Astrocyte of the spinal cord (primary cell): ENCODE results near the gene RCAN3.

Experiments used
- DNase-seq: peaks from one replicate; pipeline ENCODE4 v3.0.0; 2011; ENCODE audit warnings: low read depth, low spot score
- H3K4me3 ChIP-seq: 2 replicates; pipeline ENCODE4 v1.5.1; 2011; ENCODE audit warnings: low read depth, mild to moderate bottlenecking, low read length, moderate library complexity
- in situ Hi-C: cut with HindIII; loops from 2 replicates; pipeline ENCODE4 v1.10.0; 2017; ENCODE audit warnings: low sequenced_read_pairs
- TF ChIP-seq, protein P1 (sequence below): IDR thresholded peaks from 2 replicates; pipeline ENCODE4 v1.5.1; 2012; ENCODE audit warnings: low read depth, mild to moderate bottlenecking, low read length, inconsistent platforms

Gene RCAN3

DNA sequence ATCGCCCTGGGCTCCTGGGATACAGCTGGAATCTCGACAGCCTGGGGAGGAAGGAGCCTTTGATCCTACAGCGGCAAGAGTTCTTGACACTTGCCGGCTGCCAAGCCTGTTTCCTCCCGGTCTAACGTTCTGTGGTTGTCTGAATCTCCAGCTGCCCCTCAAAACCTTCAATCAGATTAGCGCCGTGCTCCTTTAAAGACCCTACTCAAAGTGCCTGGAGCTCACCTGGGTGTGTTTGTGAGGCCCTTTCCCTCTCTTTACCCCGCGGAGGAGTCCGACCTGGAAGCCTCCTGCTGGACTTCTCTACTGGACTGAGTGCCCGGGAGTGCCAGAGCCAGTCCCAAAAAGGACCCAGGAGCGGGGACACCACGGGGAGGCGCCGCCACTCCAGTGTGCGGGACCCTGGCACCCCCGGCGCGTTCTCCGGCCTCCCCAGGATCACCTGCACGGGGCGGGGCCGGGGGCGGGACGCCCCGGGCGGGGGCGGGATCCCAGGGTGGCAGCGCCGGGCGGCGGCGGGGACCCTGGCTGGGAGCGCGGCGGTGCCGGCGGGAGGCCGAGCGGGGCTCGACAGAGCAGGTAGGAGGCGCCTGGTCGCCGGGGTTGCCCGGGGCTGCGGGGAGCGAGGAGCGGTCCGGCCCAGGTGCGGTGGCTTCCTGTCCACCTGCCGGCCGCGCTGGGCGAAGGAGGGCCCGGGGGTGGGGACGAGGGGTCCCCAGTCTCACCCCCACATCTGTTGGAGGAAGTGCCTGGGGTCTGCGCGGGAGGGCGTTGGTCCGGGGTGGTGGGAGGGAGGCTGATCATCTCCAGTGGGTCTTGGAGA lies 53.2 kb downstream of the RCAN3 start, which contains the start of gene NCMAP:
TSS of gene NCMAP (plus strand) at position 497 of the 823 bp plus-strand sequence. CDS start 39,344 bp downstream, outside the sequence.
- TF ChIP-seq, protein P1, sequence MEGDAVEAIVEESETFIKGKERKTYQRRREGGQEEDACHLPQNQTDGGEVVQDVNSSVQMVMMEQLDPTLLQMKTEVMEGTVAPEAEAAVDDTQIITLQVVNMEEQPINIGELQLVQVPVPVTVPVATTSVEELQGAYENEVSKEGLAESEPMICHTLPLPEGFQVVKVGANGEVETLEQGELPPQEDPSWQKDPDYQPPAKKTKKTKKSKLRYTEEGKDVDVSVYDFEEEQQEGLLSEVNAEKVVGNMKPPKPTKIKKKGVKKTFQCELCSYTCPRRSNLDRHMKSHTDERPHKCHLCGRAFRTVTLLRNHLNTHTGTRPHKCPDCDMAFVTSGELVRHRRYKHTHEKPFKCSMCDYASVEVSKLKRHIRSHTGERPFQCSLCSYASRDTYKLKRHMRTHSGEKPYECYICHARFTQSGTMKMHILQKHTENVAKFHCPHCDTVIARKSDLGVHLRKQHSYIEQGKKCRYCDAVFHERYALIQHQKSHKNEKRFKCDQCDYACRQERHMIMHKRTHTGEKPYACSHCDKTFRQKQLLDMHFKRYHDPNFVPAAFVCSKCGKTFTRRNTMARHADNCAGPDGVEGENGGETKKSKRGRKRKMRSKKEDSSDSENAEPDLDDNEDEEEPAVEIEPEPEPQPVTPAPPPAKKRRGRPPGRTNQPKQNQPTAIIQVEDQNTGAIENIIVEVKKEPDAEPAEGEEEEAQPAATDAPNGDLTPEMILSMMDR = no peak
- no peak within 1 kb of the TSS for H3K4me3 ChIP-seq
- in situ Hi-C loops = no loop called here
- no peak for DNase-seq

DNA sequence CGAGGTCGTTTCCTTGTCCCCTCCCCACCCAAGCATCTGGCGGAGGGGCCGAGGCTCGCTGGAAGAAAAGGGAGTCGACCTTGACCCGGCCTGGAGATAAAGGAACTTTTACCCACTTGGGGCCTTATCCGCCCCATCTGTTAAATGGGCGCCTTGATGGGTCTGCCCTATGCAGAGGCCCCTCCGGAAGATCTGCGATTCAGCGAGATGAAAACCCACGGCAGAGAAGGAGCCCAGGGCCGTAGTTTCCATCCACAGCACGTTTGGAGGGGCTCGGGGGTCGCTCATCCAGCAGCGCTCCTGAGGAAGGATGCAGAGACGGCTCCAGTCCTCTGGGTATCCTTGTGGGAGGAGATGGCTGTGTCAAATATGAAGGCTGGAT lies 53.8 kb downstream of the RCAN3 start:
- no peak for DNase-seq
- no peak overlapping the region for H3K4me3 ChIP-seq
- TF ChIP-seq, protein P1 = no peak
- in situ Hi-C loops = no loop called here

DNA sequence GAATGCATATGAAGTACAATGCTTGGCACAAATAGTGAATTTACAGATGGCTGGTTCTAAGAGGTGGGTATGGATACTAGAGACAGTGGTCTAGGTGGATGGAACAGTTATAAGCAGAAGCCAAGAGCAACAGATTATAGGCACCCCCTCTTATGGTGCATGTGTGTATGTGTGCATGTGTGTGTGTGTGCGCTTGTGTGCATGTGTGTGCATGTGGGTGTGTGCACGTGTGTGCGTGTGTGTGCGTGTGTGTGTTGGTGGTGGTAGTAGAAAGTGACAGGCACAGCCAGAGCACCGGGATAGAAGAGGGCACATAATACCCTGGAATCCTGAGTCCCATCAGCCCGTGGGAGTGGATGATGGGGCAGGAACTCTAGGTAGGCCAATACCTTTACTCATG lies 54.6 kb downstream of the RCAN3 start:
- TF ChIP-seq, protein P1 = no peak
- in situ Hi-C loops = no loop called here
- no peak for DNase-seq
- no peak overlapping the region for H3K4me3 ChIP-seq

DNA sequence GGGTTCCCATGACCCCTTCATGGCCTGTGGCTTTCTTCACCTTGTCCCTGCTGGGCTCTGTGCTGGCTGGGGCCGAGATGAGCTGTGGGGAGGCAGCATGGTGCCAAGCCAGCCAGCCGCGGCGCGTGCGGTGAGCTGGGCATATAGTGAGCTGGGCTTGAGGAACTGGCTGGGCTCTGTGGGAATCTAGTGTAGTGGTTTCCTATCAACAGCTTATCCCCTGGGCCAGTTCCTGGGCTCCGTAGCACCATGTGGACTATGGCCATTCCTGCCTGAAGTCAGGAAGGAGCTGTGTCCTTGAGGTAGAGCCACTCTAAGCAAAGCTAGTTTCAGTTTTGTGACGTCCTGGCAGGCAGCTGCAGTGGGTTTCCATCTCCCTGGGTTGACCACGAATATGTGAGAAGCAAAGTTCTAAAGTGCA lies 55.1 kb downstream of the RCAN3 start:
- in situ Hi-C loops = no loop called here

DNA sequence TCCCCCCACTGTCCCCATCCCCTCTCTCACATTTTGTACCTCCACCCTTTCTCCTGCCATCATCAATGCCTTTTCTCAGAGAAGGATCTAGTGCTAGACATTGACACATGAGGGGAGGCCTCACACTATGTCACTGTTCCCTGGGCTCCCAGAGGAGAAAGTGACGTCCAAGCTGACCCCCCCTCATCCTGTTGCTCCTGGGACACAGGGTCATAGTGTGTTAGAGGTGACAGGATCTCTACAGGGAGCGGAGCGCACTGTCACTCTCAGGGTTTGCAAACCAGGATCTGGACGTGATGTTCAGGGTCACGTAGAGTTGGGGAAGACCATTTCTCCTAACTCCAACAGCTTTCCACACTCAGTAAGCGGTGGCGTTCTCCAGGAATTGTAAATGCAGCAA lies 55.8 kb downstream of the RCAN3 start:
- H3K4me3 ChIP-seq = no peak overlapping the region
- in situ Hi-C loops = no loop called here
- TF ChIP-seq, protein P1 = no peak
- no peak for DNase-seq

More for the DNA sequence above, 55.1 kb downstream of the RCAN3 start:
- no peak overlapping the region for H3K4me3 ChIP-seq
- no peak for DNase-seq
- TF ChIP-seq, protein P1 = no peak

DNA sequence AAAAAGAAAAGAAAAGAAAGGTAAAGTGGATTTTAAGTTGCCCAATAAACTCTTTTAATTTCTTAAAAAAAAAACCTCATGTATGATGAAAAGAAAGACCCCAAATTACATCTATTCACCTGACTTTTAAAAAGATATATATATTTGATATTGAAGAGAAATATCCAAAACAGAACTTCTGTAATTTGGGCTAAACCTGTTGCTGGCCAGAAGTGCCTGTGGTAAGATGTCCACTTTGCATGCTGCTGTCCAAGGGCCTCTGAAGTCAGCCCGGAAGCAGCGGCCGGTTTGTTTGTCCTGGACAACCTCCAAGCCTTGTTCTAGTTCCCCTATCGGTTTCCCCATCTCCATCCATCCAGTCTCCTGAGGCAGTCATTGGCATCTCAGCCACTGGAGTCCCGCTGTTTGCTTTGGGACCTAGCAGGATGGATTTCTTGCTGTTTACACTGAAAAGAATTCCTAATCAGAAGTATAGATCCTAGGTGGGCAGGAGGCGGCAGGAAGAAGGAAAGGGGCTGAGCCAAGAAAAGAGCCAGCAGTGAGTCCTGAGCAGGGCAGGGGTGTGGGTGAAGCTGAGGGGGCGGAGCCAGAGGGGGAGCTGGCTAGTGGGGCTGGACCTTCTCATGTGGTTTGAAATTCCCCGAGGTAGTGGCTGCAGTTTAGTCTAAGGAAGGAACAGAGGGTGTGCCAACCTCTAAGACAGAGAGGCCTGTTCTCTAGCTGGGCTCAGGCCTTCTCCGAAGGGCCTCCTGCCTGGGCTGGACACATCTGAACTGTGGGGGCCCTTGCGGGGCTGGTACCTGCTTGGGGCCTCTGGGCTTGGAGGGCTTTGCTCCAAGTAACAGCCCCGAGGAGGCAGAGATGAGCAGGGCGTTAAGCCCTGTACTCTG lies 56.5 kb downstream of the RCAN3 start:
- peak; percentile 82 for DNase-seq
- in situ Hi-C loops = no loop called here
- H3K4me3 ChIP-seq = no peak overlapping the region
- TF ChIP-seq, protein P1 = no peak
